ENCODE results near the gene SLC25A31. TPM values are rescaled to one million over a fixed set of nuclear protein-coding genes. Genes with fewer than 3 reads are reported as not detected.

SLC25A31 gene
- total RNA-seq, 1 donor from 2014 or later, result not detected

- Histone ChIP-seq H3K36me3 (ENCODE audit: control insufficient read depth in 3 of 3, insufficient read depth in 3 of 3, low read length in 3 of 3) (no peaks in the 10 kb centered on the region), H3K27me3 (ENCODE audit: control insufficient read depth in 3 of 3, insufficient read depth in 3 of 3, low read length in 3 of 3) (no peaks in the 10 kb centered on the region), H3K9ac (ENCODE audit: low read depth in 1 of 3, low read length in 3 of 3) (no peak overlapping the region), H3K4me1 (ENCODE audit: control insufficient read depth in 3 of 3, insufficient read depth in 3 of 3, low read length in 3 of 3) (no peaks in the 10 kb centered on the region), H3K9me3 (ENCODE audit: control insufficient read depth in 3 of 3, low read length in 3 of 3) (no peaks in the 10 kb centered on the region), H3K27ac (ENCODE audit: low read depth, low read length) (no peak overlapping the region), H3K4me3 (ENCODE audit: low read length in 3 of 3) (no peak overlapping the region)
Measured at GRCh38 chr4:127737295-127737694, 7.1 kb downstream of the SLC25A31 start.

- H3K27me3 ChIP-seq (ENCODE audit: control insufficient read depth in 3 of 3, insufficient read depth in 3 of 3, low read length in 3 of 3), result no peaks in the 10 kb centered on the region
- no peak overlapping the region for H3K9ac ChIP-seq (ENCODE audit: low read depth in 1 of 3, low read length in 3 of 3)
- H3K4me3 ChIP-seq (ENCODE audit: low read length in 3 of 3), result no peak overlapping the region
- H3K27ac ChIP-seq (ENCODE audit: low read depth, low read length), result no peak overlapping the region
- no peaks in the 10 kb centered on the region for H3K4me1 ChIP-seq (ENCODE audit: control insufficient read depth in 3 of 3, insufficient read depth in 3 of 3, low read length in 3 of 3)
- H3K9me3 ChIP-seq (ENCODE audit: control insufficient read depth in 3 of 3, low read length in 3 of 3), result no peaks in the 10 kb centered on the region
- no peaks in the 10 kb centered on the region for H3K36me3 ChIP-seq (ENCODE audit: control insufficient read depth in 3 of 3, insufficient read depth in 3 of 3, low read length in 3 of 3)
Measured at GRCh38 chr4:127741247-127741646, 11.0 kb downstream of the SLC25A31 start.

GRCh38 chr4:127747883-127748282, 17.7 kb downstream of the SLC25A31 start:
- H3K27me3 ChIP-seq (ENCODE audit: control insufficient read depth in 3 of 3, insufficient read depth in 3 of 3, low read length in 3 of 3), result no peaks in the 10 kb centered on the region
- H3K4me1 ChIP-seq (ENCODE audit: control insufficient read depth in 3 of 3, insufficient read depth in 3 of 3, low read length in 3 of 3), result no peaks in the 10 kb centered on the region
- H3K9me3 ChIP-seq (ENCODE audit: control insufficient read depth in 3 of 3, low read length in 3 of 3), result peaks cover 2 to 5% (median 3%) of the 10 kb centered on the region in 3 donors
- no peaks in the 10 kb centered on the region for H3K36me3 ChIP-seq (ENCODE audit: control insufficient read depth in 3 of 3, insufficient read depth in 3 of 3, low read length in 3 of 3)
- no peak overlapping the region for H3K27ac ChIP-seq (ENCODE audit: low read depth, low read length)
- H3K9ac ChIP-seq (ENCODE audit: low read depth in 1 of 3, low read length in 3 of 3), result no peak overlapping the region
- H3K4me3 ChIP-seq (ENCODE audit: low read length in 3 of 3), result no peak overlapping the region

- no peaks in the 10 kb centered on the region for H3K27me3 ChIP-seq (ENCODE audit: control insufficient read depth in 3 of 3, insufficient read depth in 3 of 3, low read length in 3 of 3)
- no peak overlapping the region for H3K27ac ChIP-seq (ENCODE audit: low read depth, low read length)
- peaks cover 2 to 5% (median 3%) of the 10 kb centered on the region in 3 donors for H3K9me3 ChIP-seq (ENCODE audit: control insufficient read depth in 3 of 3, low read length in 3 of 3)
- H3K9ac ChIP-seq (ENCODE audit: low read depth in 1 of 3, low read length in 3 of 3), result no peak overlapping the region
- no peaks in the 10 kb centered on the region for H3K36me3 ChIP-seq (ENCODE audit: control insufficient read depth in 3 of 3, insufficient read depth in 3 of 3, low read length in 3 of 3)
- no peak overlapping the region for H3K4me3 ChIP-seq (ENCODE audit: low read length in 3 of 3)
- H3K4me1 ChIP-seq (ENCODE audit: control insufficient read depth in 3 of 3, insufficient read depth in 3 of 3, low read length in 3 of 3), result no peaks in the 10 kb centered on the region
Measured at GRCh38 chr4:127748957-127749356, 18.8 kb downstream of the SLC25A31 start.

GRCh38 chr4:127756906-127757305, 26.7 kb downstream of the SLC25A31 start:
- H3K4me3 ChIP-seq (ENCODE audit: low read length in 3 of 3), result no peak overlapping the region
- no peak overlapping the region for H3K27ac ChIP-seq (ENCODE audit: low read depth, low read length)
- H3K9ac ChIP-seq (ENCODE audit: low read depth in 1 of 3, low read length in 3 of 3), result no peak overlapping the region
- H3K27me3 ChIP-seq (ENCODE audit: control insufficient read depth in 3 of 3, insufficient read depth in 3 of 3, low read length in 3 of 3), result no peaks in the 10 kb centered on the region
- peaks cover 0 to 3% (median 0%) of the 10 kb centered on the region in 3 donors for H3K9me3 ChIP-seq (ENCODE audit: control insufficient read depth in 3 of 3, low read length in 3 of 3)
- no peaks in the 10 kb centered on the region for H3K36me3 ChIP-seq (ENCODE audit: control insufficient read depth in 3 of 3, insufficient read depth in 3 of 3, low read length in 3 of 3)
- H3K4me1 ChIP-seq (ENCODE audit: control insufficient read depth in 3 of 3, insufficient read depth in 3 of 3, low read length in 3 of 3), result no peaks in the 10 kb centered on the region

GRCh38 chr4:127759228-127759820, 29.1 kb downstream of the SLC25A31 start:
- H3K36me3 ChIP-seq (ENCODE audit: control insufficient read depth in 3 of 3, insufficient read depth in 3 of 3, low read length in 3 of 3), result no peaks in the 10 kb centered on the region
- no peaks in the 10 kb centered on the region for H3K9me3 ChIP-seq (ENCODE audit: control insufficient read depth in 3 of 3, low read length in 3 of 3)
- no peaks in the 10 kb centered on the region for H3K27me3 ChIP-seq (ENCODE audit: control insufficient read depth in 3 of 3, insufficient read depth in 3 of 3, low read length in 3 of 3)
- H3K4me1 ChIP-seq (ENCODE audit: control insufficient read depth in 3 of 3, insufficient read depth in 3 of 3, low read length in 3 of 3), result no peaks in the 10 kb centered on the region
- no peak overlapping the region for H3K27ac ChIP-seq (ENCODE audit: low read depth, low read length)
- H3K4me3 ChIP-seq (ENCODE audit: low read length in 3 of 3), result no peak overlapping the region
- H3K9ac ChIP-seq (ENCODE audit: low read depth in 1 of 3, low read length in 3 of 3), result no peak overlapping the region

GRCh38 chr4:127759893-127760292, 29.7 kb downstream of the SLC25A31 start:
- Histone ChIP-seq H3K4me3 (ENCODE audit: low read length in 3 of 3) (no peak overlapping the region), H3K27ac (ENCODE audit: low read depth, low read length) (no peak overlapping the region), H3K36me3 (ENCODE audit: control insufficient read depth in 3 of 3, insufficient read depth in 3 of 3, low read length in 3 of 3) (no peaks in the 10 kb centered on the region), H3K4me1 (ENCODE audit: control insufficient read depth in 3 of 3, insufficient read depth in 3 of 3, low read length in 3 of 3) (no peaks in the 10 kb centered on the region), H3K9me3 (ENCODE audit: control insufficient read depth in 3 of 3, low read length in 3 of 3) (no peaks in the 10 kb centered on the region), H3K27me3 (ENCODE audit: control insufficient read depth in 3 of 3, insufficient read depth in 3 of 3, low read length in 3 of 3) (no peaks in the 10 kb centered on the region), H3K9ac (ENCODE audit: low read depth in 1 of 3, low read length in 3 of 3) (no peak overlapping the region)

GRCh38 chr4:127771535-127772275, 41.5 kb downstream of the SLC25A31 start:
- no peaks in the 10 kb centered on the region for H3K4me1 ChIP-seq (ENCODE audit: control insufficient read depth in 3 of 3, insufficient read depth in 3 of 3, low read length in 3 of 3)
- H3K36me3 ChIP-seq (ENCODE audit: control insufficient read depth in 3 of 3, insufficient read depth in 3 of 3, low read length in 3 of 3), result no peaks in the 10 kb centered on the region
- H3K4me3 ChIP-seq (ENCODE audit: low read length in 3 of 3), result no peak overlapping the region
- H3K9me3 ChIP-seq (ENCODE audit: control insufficient read depth in 3 of 3, low read length in 3 of 3), result no peaks in the 10 kb centered on the region
- no peak overlapping the region for H3K27ac ChIP-seq (ENCODE audit: low read depth, low read length)
- H3K9ac ChIP-seq (ENCODE audit: low read depth in 1 of 3, low read length in 3 of 3), result no peak overlapping the region
- no peaks in the 10 kb centered on the region for H3K27me3 ChIP-seq (ENCODE audit: control insufficient read depth in 3 of 3, insufficient read depth in 3 of 3, low read length in 3 of 3)

- Histone ChIP-seq H3K27me3 (ENCODE audit: control insufficient read depth in 3 of 3, insufficient read depth in 3 of 3, low read length in 3 of 3) (peaks cover 0 to 3% (median 0%) of the 10 kb centered on the region in 3 donors), H3K4me3 (ENCODE audit: low read length in 3 of 3) (no peak overlapping the region), H3K4me1 (ENCODE audit: control insufficient read depth in 3 of 3, insufficient read depth in 3 of 3, low read length in 3 of 3) (no peaks in the 10 kb centered on the region), H3K9ac (ENCODE audit: low read depth in 1 of 3, low read length in 3 of 3) (no peak overlapping the region), H3K9me3 (ENCODE audit: control insufficient read depth in 3 of 3, low read length in 3 of 3) (no peaks in the 10 kb centered on the region), H3K36me3 (ENCODE audit: control insufficient read depth in 3 of 3, insufficient read depth in 3 of 3, low read length in 3 of 3) (no peaks in the 10 kb centered on the region), H3K27ac (ENCODE audit: low read depth, low read length) (no peak overlapping the region)
Measured at GRCh38 chr4:127772769-127773671, 42.8 kb downstream of the SLC25A31 start.

GRCh38 chr4:127775843-127776242, 45.6 kb downstream of the SLC25A31 start:
- H3K27me3 ChIP-seq (ENCODE audit: control insufficient read depth in 3 of 3, insufficient read depth in 3 of 3, low read length in 3 of 3), result peaks cover 0 to 3% (median 0%) of the 10 kb centered on the region in 3 donors
- no peak overlapping the region for H3K9ac ChIP-seq (ENCODE audit: low read depth in 1 of 3, low read length in 3 of 3)
- no peaks in the 10 kb centered on the region for H3K36me3 ChIP-seq (ENCODE audit: control insufficient read depth in 3 of 3, insufficient read depth in 3 of 3, low read length in 3 of 3)

More at GRCh38 chr4:127775843-127776242, 45.6 kb downstream of the SLC25A31 start:
- H3K4me3 ChIP-seq (ENCODE audit: low read length in 3 of 3), result no peak overlapping the region
- no peaks in the 10 kb centered on the region for H3K4me1 ChIP-seq (ENCODE audit: control insufficient read depth in 3 of 3, insufficient read depth in 3 of 3, low read length in 3 of 3)
- no peak overlapping the region for H3K27ac ChIP-seq (ENCODE audit: low read depth, low read length)
- no peaks in the 10 kb centered on the region for H3K9me3 ChIP-seq (ENCODE audit: control insufficient read depth in 3 of 3, low read length in 3 of 3)

Measured in skeletal muscle tissue (tissue), 4 donors.